Psoas muscle (tissue), 8 donors: ENCODE data around the gene DOCK6. TPM values are rescaled to one million over a fixed set of nuclear protein-coding genes. Genes with fewer than 3 reads are reported as not detected.

Source experiments
- ATAC-seq, 4 donors: fragments of 200-7000 bp; cut with Tn5 transposase; one replicate each; pipeline ENCODE4 v1.9.1; 2020; ENCODE audit warnings: moderate library complexity in 3 of 4, mild to moderate bottlenecking in 2 of 4
- DNase-seq, 2 donors: peaks; one replicate each; pipeline ENCODE4 v3.0.0-alpha.2; 2020
- H3K27ac ChIP-seq: fragments of 200-600 bp; one replicate; pipeline ENCODE4 v1.8.0; 2022
- H3K27me3 ChIP-seq, 3 donors: fragments of 200-600 bp in 1 of 3; one replicate each; pipeline versions ENCODE4 v1.6.1 to v1.8.0; 2013 to 2022; ENCODE audit warnings: low read length in 2 of 3, mild to moderate bottlenecking in 2 of 3, moderate library complexity in 1 of 3; ENCODE audit not compliant: insufficient read depth in 3 of 3
- H3K36me3 ChIP-seq, 2 donors: fragments of 200-600 bp in 1 of 2; one replicate each; pipeline versions ENCODE4 v1.6.1 to v1.8.0; 2013 to 2022; ENCODE audit warnings: low read depth in 1 of 2, mild to moderate bottlenecking in 1 of 2, moderate library complexity in 1 of 2; ENCODE audit not compliant: insufficient read depth in 1 of 2
- H3K4me1 ChIP-seq: fragments of 200-600 bp; one replicate; pipeline ENCODE4 v1.8.0; 2022
- H3K4me3 ChIP-seq: fragments of 200-600 bp; one replicate; pipeline ENCODE4 v1.8.0; 2022; ENCODE audit warnings: mild to moderate bottlenecking
- H3K9me3 ChIP-seq: fragments of 200-600 bp; one replicate; pipeline ENCODE4 v1.8.0; 2022
- CTCF ChIP-seq: fragments of 200-600 bp; IDR thresholded peaks from one replicate; pipeline ENCODE4 v1.8.0; 2022; ENCODE audit warnings: antibody characterized with exemption
- WGBS, 3 donors: extraction: QIAGEN DNeasy Blood & Tissue Kit; methylation state at CpG; one replicate each; pipeline versions ENCODE4 v1.1.6 to v1.1.7; 2013; 5-methylcytosine and 5-hydroxymethylcytosine counted together
- intact Hi-C, 2 donors: fragments of 100-400 bp; cut with DNase I; formaldehyde crosslinking; loops; one replicate each; pipeline versions ENCODE4 v1.11.0 to v1.14.2; 2022
- polyA plus RNA-seq, 3 donors: library from polyadenylated mRNA; stranded (reverse); fragments of 200-250 nt; gene quantifications; one replicate each; pipeline ENCODE4 v1.2.3, GENCODE V29; 2013
- total RNA-seq, 4 donors: library from RNA; stranded (reverse); fragmentation: NEBNext Ultra II Directional in 2 of 4; extraction: Animal tissue kit (Norgen Biotek cat#: 25700) in 2 of 4; gene quantifications; one replicate each; pipeline versions ENCODE4 v1.2.1 to v1.2.4, GENCODE V29; 2021 to 2023
- donor health status: healthy with polysubstance abuse.
- donor health status: DM: no; HTN: no; CAD: no; lungs with moderate emphysema.
- donor health status: Bipolar disorder and iron deficiency.
- donor health status: healthy.
- donor health status: DM: yes; HTN: yes; CAD: no.
- donor health status: DM: no; HTN: no; CAD: no.
- donor health status: DM: no; HTN: no; CAD: no.
- donor health status: DM: yes; HTN: yes; CAD: no.

DOCK6 gene
- total and polyA plus RNA-seq, 7 donors = 8.7 to 27.1 (median 15.3) TPM

- no peak overlapping the region for H3K27ac ChIP-seq
- H3K4me3 ChIP-seq = no peak overlapping the region
- intact Hi-C loops = loop anchor here in 1 of 2 donors (5.0 kb wide), 1 partner anchor 47 kb away; no protein-coding TSS in a partner anchor
- no peak for TF ChIP-seq CTCF
- no peaks in the 10 kb centered on the region for H3K9me3 ChIP-seq
- H3K4me1 ChIP-seq = no peaks in the 10 kb centered on the region
- no peak for DNase-seq
- WGBS, 3 donors = 89 to 98% (median 95%) methylated on average over 8 of the region's 8 CpGs
- no peak for ATAC-seq
- no peaks in the 10 kb centered on the region for H3K27me3 ChIP-seq
- peaks cover 0 to 35% of the 10 kb centered on the region in 2 donors for H3K36me3 ChIP-seq
Observed at GRCh38 chr19:11240008-11240444, 22.3 kb downstream of the DOCK6 start.

- Histone ChIP-seq H3K36me3 (peaks cover 0 to 39% of the 10 kb centered on the region in 2 donors), H3K9me3 (no peaks in the 10 kb centered on the region), H3K27ac (no peak within 1 kb of the TSS), H3K4me1 (no peaks in the 10 kb centered on the region), H3K4me3 (no peak within 1 kb of the TSS), H3K27me3 (no peaks in the 10 kb centered on the region)
- no peak for TF ChIP-seq CTCF
- DNase-seq (no peak), ATAC-seq (no peak)
- WGBS, 3 donors = 93 to 96% (median 94%) methylated on average over 22 to 23 of the region's 23 CpGs
- intact Hi-C loops = no loop called here
Observed at GRCh38 chr19:11239377-11240000, 22.8 kb downstream of the DOCK6 start, which contains the start of gene ANGPTL8. TSS of gene ANGPTL8 (plus strand) at chr19:11239619. CDS start at chr19:11239638, 19 bp downstream.

GRCh38 chr19:11238781-11239376, 23.4 kb downstream of the DOCK6 start:
- intact Hi-C loops = no loop called here
- 89 to 93% (median 92%) methylated on average over 6 of the region's 6 CpGs for WGBS, 3 donors
- no peak overlapping the region for H3K4me3 ChIP-seq
- TF ChIP-seq CTCF = no peak
- peaks cover 0 to 45% of the 10 kb centered on the region in 2 donors for H3K36me3 ChIP-seq
- no peaks in the 10 kb centered on the region for H3K27me3 ChIP-seq
- DNase-seq (no peak), ATAC-seq (no peak)
- H3K9me3 ChIP-seq = no peaks in the 10 kb centered on the region
- H3K27ac ChIP-seq = no peak overlapping the region
- no peaks in the 10 kb centered on the region for H3K4me1 ChIP-seq

GRCh38 chr19:11238041-11238440, 24.3 kb downstream of the DOCK6 start:
- Histone ChIP-seq H3K4me1 (no peaks in the 10 kb centered on the region), H3K9me3 (no peaks in the 10 kb centered on the region), H3K4me3 (no peak overlapping the region), H3K27ac (no peak overlapping the region), H3K36me3 (peaks cover 0 to 44% of the 10 kb centered on the region in 2 donors), H3K27me3 (no peaks in the 10 kb centered on the region)
- TF ChIP-seq CTCF = no peak
- 83 to 85% (median 84%) methylated on average over 11 of the region's 11 CpGs for WGBS, 3 donors
- intact Hi-C loops = no loop called here
- DNase-seq = no peak
- no peak for ATAC-seq
